HCT116 (cell line): ENCODE measurements around the gene FAM76B. TPM values are rescaled to one million over a fixed set of nuclear protein-coding genes. Genes with fewer than 3 reads are reported as not detected.

Experiments used
- ATAC-seq: fragments of 200-7000 bp; cut with Tn5 transposase; 2 replicates; pipeline ENCODE4 v1.9.1; 2020; ENCODE audit warnings: mild to moderate bottlenecking, moderate library complexity
- BruUV-seq: library from RNA; stranded (reverse); fragments of 400-500 nt; replicated peaks from 2 replicates; lab custom pipeline; 2021; lab: Mats Ljungman, UMichigan
- CTCF ChIA-PET: fragments of 300-600 bp; sonication (Branson Sonifier 250); formaldehyde crosslinking; loops from one replicate; lab custom pipeline; 2021; ENCODE audit warnings: antibody characterized with exemption; lab: Charles Lee
- POLR2A ChIA-PET: fragments of 300-600, 350-600 bp; sonication (Branson Sonifier 250); formaldehyde crosslinking; loops from one replicate; lab custom pipeline; 2021; ENCODE audit warnings: antibody characterized with exemption; lab: Charles Lee
- RAD21 ChIA-PET, 2 experiments: fragments of 300-600 bp; sonication (Branson Sonifier 250); formaldehyde crosslinking; loops; one replicate each; lab custom pipeline; 2023; ENCODE audit warnings: low total read pairs in 2 of 2; ENCODE audit not compliant: uncharacterized antibody in 2 of 2, unreplicated experiment in 2 of 2, low non-redundant PET in 1 of 2; lab: Charles Lee
- DNase-seq: peaks from one replicate; pipeline ENCODE4 v3.0.0-alpha.2; 2010; ENCODE audit warnings: low read depth, low spot score
- H2AFZ ChIP-seq: fragments of 200-600 bp; shearing (Covaris generic), sonication (generic); 2 replicates; pipeline ENCODE4 v1.6.1; 2017; ENCODE audit warnings: low read depth, mixed run types, mixed read lengths, antibody characterized with exemption, low read length; ENCODE audit not compliant: poor library complexity, severe bottlenecking
- H3K27ac ChIP-seq: 2 replicates; pipeline ENCODE4 v1.5.1; 2012; ENCODE audit warnings: low read depth, low read length
- H3K27me3 ChIP-seq: fragments of 200-600 bp; sonication (generic); 2 replicates; pipeline ENCODE4 v1.6.1; 2016; ENCODE audit warnings: mixed run types, low read length, mixed read lengths; ENCODE audit not compliant: insufficient read depth
- H3K36me3 ChIP-seq, 2 experiments: fragments of 200-500 bp in 1 of 2; fragments of 200-600 bp in 1 of 2; sonication (Bioruptor generic) in 1 of 2; sonication (generic) in 1 of 2; 2 replicates each; pipeline versions ENCODE4 v1.5.1 to v1.6.1; 2014 to 2016; ENCODE audit warnings: low read length in 2 of 2, inconsistent platforms in 1 of 2, mixed read lengths in 1 of 2, mixed run types in 1 of 2; ENCODE audit not compliant: insufficient read depth in 2 of 2, control insufficient read depth in 1 of 2
- H3K4me1 ChIP-seq, 2 experiments: fragments of 200-600 bp in 1 of 2; sonication (generic) in 1 of 2; 2 replicates each; pipeline versions ENCODE4 v1.5.1 to v1.6.1; 2012 to 2017; ENCODE audit warnings: low read length in 2 of 2, inconsistent platforms in 1 of 2, mild to moderate bottlenecking in 1 of 2, mixed read lengths in 1 of 2, mixed run types in 1 of 2, moderate library complexity in 1 of 2; ENCODE audit not compliant: insufficient read depth in 2 of 2, control insufficient read depth in 1 of 2
- H3K4me2 ChIP-seq: fragments of 200-600 bp; sonication (generic); 2 replicates; pipeline ENCODE4 v1.6.1; 2017; ENCODE audit warnings: mixed run types, low read length, mixed read lengths
- H3K4me3 ChIP-seq, 2 experiments: fragments of 200-600 bp in 1 of 2; sonication (generic) in 1 of 2; replicated peaks in 1 of 2; 2 replicates each; pipeline ENCODE4 v1.5.1; 2011 to 2016; ENCODE audit warnings: low read length in 2 of 2, control low read depth in 1 of 2, low read depth in 1 of 2, mild to moderate bottlenecking in 1 of 2, mixed read lengths in 1 of 2, mixed run types in 1 of 2
- H3K79me2 ChIP-seq: fragments of 200-600 bp; sonication (generic); 2 replicates; pipeline ENCODE4 v1.6.1; 2017; ENCODE audit warnings: mild to moderate bottlenecking, mixed run types, low read length, moderate library complexity, mixed read lengths; ENCODE audit not compliant: insufficient read depth
- H3K9ac ChIP-seq: fragments of 200-600 bp; sonication (generic); 2 replicates; pipeline ENCODE4 v1.6.1; 2016; ENCODE audit warnings: low read length, mixed read lengths
- H3K9me2 ChIP-seq: fragments of 200-600 bp; sonication (generic), shearing (Covaris generic); 2 replicates; pipeline ENCODE4 v1.6.1; 2017; ENCODE audit warnings: mixed run types, mild to moderate bottlenecking, moderate library complexity; ENCODE audit not compliant: insufficient read depth
- H3K9me3 ChIP-seq, 2 experiments: fragments of 200-500 bp in 1 of 2; fragments of 200-600 bp in 1 of 2; sonication (Bioruptor generic) in 1 of 2; sonication (generic) in 1 of 2; 2 replicates each; pipeline ENCODE4 v1.6.1; 2014 to 2017; ENCODE audit warnings: low read length in 2 of 2, mixed read lengths in 2 of 2, inconsistent platforms in 1 of 2, low read depth in 1 of 2, mild to moderate bottlenecking in 1 of 2, mixed run types in 1 of 2, moderate library complexity in 1 of 2; ENCODE audit not compliant: control insufficient read depth in 1 of 2, insufficient read depth in 1 of 2
- H4K20me1 ChIP-seq: fragments of 200-600 bp; sonication (generic), shearing (Covaris generic); 2 replicates; pipeline ENCODE4 v1.6.1; 2017; ENCODE audit warnings: mixed run types, mild to moderate bottlenecking, moderate library complexity; ENCODE audit not compliant: insufficient read depth
- ATF3 ChIP-seq: IDR thresholded peaks from 2 replicates; pipeline ENCODE4 v1.6.1; 2012
- EZH2phosphoT487 ChIP-seq: fragments of 200-600 bp; IDR thresholded peaks from 2 replicates; pipeline ENCODE4 v1.6.1; 2018; ENCODE audit warnings: antibody characterized with exemption, borderline replicate concordance
- FOSL1 ChIP-seq: IDR thresholded peaks from 2 replicates; pipeline ENCODE4 v1.6.1; 2012; ENCODE audit warnings: low read depth
- SP1 ChIP-seq: IDR thresholded peaks from 2 replicates; pipeline ENCODE4 v1.6.1; 2012; ENCODE audit warnings: low read depth
- ZFX ChIP-seq: fragments of 450-650 bp; IDR thresholded peaks from 2 replicates; pipeline ENCODE4 v1.6.1; 2017
- intact Hi-C: fragments of 100-400 bp; cut with micrococcal nuclease; formaldehyde crosslinking; loops from 2 replicates; pipeline ENCODE4 v1.10.0; 2022
- total RNA-seq: library from RNA; stranded (reverse); gene quantifications from one replicate; pipeline ENCODE4 v1.2.1, GENCODE V29; 2021; ENCODE audit not compliant: unreplicated experiment

Gene FAM76B
- total RNA-seq, 1 experiment from 2014 or later = 27.5 TPM

GRCh38 chr11:95720195-95720594, 69.4 kb downstream of the FAM76B start:
- CTCF ChIA-PET = interaction anchor here (1.0 kb wide), 1 partner anchor 15 kb away, joined by 3 read pairs; no protein-coding TSS in a partner anchor
- no peak overlapping the region for H3K9ac ChIP-seq
- RAD21 ChIA-PET = no interaction called here
- no peak overlapping the region for H3K4me2 ChIP-seq
- H3K4me1 ChIP-seq = no peaks in the 10 kb centered on the region
- H4K20me1 ChIP-seq = no peaks in the 10 kb centered on the region
- POLR2A ChIA-PET = no interaction called here
- no peaks in the 10 kb centered on the region for H3K9me2 ChIP-seq
- no peak overlapping the region for H3K27ac ChIP-seq
- no peak overlapping the region for H3K4me3 ChIP-seq
- no peak for DNase-seq
- no peaks in the 10 kb centered on the region for H3K79me2 ChIP-seq
- BruUV-seq = no TSS peak
- no peak for TF ChIP-seq ZFX
- no peak for TF ChIP-seq SP1
- no peak for TF ChIP-seq EZH2phosphoT487
- no peak for TF ChIP-seq FOSL1
- no peak for TF ChIP-seq ATF3
- H3K27me3 ChIP-seq = peaks cover 12% of the 10 kb centered on the region; the same call in 1 of the 2 replicates
- H3K9me3 ChIP-seq = no peaks in the 10 kb centered on the region
- no peaks in the 10 kb centered on the region for H3K36me3 ChIP-seq
- H2AFZ ChIP-seq = no peak overlapping the region
- no peak for ATAC-seq
- intact Hi-C loops = no loop called here

Other genes starting within 250 kb of the FAM76B start
- 43.3 TPM for gene CEP57, start 716 bp upstream of the FAM76B start, total RNA-seq
- 29.1 TPM for gene MTMR2, start 134.3 kb upstream of the FAM76B start, total RNA-seq